ENCODE measurements around the gene SLC4A5. TPM values are rescaled to one million over a fixed set of nuclear protein-coding genes. Genes with fewer than 3 reads are reported as not detected.

SLC4A5 gene
- total and polyA plus RNA-seq, 4 donors = 0.85 to 9.6 (median 3.9) TPM

DNA sequence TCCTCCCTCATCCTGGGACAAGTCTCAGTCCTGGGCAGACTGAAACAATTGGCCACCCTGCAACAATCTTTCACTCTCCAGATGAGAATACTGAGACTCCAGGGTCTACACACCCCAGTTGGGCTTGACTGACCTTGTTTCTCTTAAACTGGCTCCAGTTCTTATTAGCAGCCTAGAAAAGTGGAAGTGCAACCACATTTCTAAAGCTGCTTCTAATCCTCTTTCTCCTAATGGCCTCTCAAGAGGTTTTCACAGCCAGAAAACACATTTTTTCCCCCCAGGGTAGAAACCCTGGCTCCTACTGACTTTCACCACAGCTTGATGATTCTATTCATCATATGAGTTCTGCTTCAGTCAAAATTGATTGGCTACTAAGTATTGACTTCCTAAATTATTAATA, 45.8 kb downstream of the SLC4A5 start:
- no peaks in the 10 kb centered on the region for H3K36me3 ChIP-seq (ENCODE audit: control insufficient read depth in 4 of 4, insufficient read depth in 4 of 4, low read length in 4 of 4)
- TF ChIP-seq, protein P1, sequence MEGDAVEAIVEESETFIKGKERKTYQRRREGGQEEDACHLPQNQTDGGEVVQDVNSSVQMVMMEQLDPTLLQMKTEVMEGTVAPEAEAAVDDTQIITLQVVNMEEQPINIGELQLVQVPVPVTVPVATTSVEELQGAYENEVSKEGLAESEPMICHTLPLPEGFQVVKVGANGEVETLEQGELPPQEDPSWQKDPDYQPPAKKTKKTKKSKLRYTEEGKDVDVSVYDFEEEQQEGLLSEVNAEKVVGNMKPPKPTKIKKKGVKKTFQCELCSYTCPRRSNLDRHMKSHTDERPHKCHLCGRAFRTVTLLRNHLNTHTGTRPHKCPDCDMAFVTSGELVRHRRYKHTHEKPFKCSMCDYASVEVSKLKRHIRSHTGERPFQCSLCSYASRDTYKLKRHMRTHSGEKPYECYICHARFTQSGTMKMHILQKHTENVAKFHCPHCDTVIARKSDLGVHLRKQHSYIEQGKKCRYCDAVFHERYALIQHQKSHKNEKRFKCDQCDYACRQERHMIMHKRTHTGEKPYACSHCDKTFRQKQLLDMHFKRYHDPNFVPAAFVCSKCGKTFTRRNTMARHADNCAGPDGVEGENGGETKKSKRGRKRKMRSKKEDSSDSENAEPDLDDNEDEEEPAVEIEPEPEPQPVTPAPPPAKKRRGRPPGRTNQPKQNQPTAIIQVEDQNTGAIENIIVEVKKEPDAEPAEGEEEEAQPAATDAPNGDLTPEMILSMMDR (IDR thresholded peaks at IDR 0.05; ENCODE audit: control extremely low read depth, extremely low read depth) = no peak
- H3K27ac ChIP-seq (ENCODE audit: low read depth in 1 of 2, low read length in 1 of 2) = no peak overlapping the region

DNA sequence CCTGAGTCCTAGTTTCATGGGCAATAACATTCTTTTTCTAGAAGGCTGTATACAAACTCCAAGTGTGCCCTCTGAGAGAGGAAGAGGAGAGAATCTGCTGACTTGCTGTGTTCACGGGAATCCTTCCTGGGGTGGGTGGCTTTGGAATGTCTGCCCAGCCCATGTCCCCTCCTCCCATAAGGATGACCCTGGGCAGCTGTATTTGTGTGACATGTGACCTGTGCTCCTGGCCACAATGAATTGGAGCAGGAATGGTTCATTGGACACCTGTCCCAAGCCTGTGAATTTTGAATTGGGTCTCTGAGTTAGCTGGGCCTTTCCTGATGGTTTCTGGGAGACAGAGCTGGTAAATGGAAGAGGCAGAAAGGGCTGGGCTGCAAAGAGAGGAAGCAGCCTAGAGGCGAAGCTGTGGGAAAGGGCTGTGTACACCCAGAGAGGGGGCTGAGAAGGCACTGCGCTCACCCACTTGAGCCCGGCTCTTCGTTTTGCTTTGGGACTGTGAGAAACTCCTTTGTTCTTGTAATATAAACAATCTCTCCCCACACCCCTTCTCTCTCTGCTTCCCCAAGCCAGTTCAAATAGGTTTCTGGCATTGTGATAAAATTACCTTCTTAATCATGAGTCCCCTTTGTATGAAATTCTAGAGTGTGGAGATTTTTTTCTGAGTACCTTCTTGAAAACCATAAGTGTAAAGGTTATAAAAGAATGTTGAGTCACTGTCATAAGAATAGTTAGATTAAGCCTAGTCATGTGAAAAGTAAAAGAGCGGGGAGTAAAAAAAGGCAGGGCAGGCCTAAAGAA, 49.8 kb downstream of the SLC4A5 start:
- Histone ChIP-seq H3K9me3 (ENCODE audit: control insufficient read depth in 4 of 4, insufficient read depth in 3 of 4, low read length in 3 of 4) (no peaks in the 10 kb centered on the region), H3K27ac (ENCODE audit: low read depth in 1 of 2, low read length in 1 of 2) (peak overlapping the region in 1 of 2 donors; percentile 48), H3K9ac (ENCODE audit: insufficient read depth in 1 of 2, low read length in 2 of 2) (no peak overlapping the region), H3K4me3 (no peak overlapping the region), H3K4me1 (ENCODE audit: control insufficient read depth in 5 of 5, insufficient read depth in 5 of 5, low read length in 5 of 5) (peaks cover 0 to 29% (median 7%) of the 10 kb centered on the region in 5 donors), H3K36me3 (ENCODE audit: control insufficient read depth in 4 of 4, insufficient read depth in 4 of 4, low read length in 4 of 4) (no peaks in the 10 kb centered on the region), H3K27me3 (ENCODE audit: control insufficient read depth in 3 of 3, insufficient read depth in 3 of 3, low read length in 2 of 3) (no peaks in the 10 kb centered on the region)
- ATAC-seq (ENCODE audit: insufficient read depth, low FRiP score) (peak; percentile 12), DNase-seq (peak; percentile 51 to 70 (median 53))
- TF ChIP-seq, protein P1 (IDR thresholded peaks at IDR 0.05; ENCODE audit: control extremely low read depth, extremely low read depth) = no peak
- 58 to 85% methylated on average over 6 of the region's 6 CpGs for WGBS, 2 donors

More for the DNA sequence above, 45.8 kb downstream of the SLC4A5 start:
- no peak overlapping the region for H3K4me3 ChIP-seq
- no peak overlapping the region for H3K9ac ChIP-seq (ENCODE audit: insufficient read depth in 1 of 2, low read length in 2 of 2)
- DNase-seq (peak in 1 of 3 donors; percentile 16), ATAC-seq (ENCODE audit: insufficient read depth, low FRiP score) (no peak)
- H3K9me3 ChIP-seq (ENCODE audit: control insufficient read depth in 4 of 4, insufficient read depth in 3 of 4, low read length in 3 of 4) = no peaks in the 10 kb centered on the region
- peaks cover 0 to 13% (median 0%) of the 10 kb centered on the region in 5 donors for H3K4me1 ChIP-seq (ENCODE audit: control insufficient read depth in 5 of 5, insufficient read depth in 5 of 5, low read length in 5 of 5)
- H3K27me3 ChIP-seq (ENCODE audit: control insufficient read depth in 3 of 3, insufficient read depth in 3 of 3, low read length in 2 of 3) = no peaks in the 10 kb centered on the region

GRCh38 chr2:74292751-74293150, 50.5 kb downstream of the SLC4A5 start:
- WGBS, 2 donors = 72 to 83% methylated on average over 6 of the region's 6 CpGs
- Histone ChIP-seq H3K9ac (ENCODE audit: insufficient read depth in 1 of 2, low read length in 2 of 2) (no peak overlapping the region), H3K27me3 (ENCODE audit: control insufficient read depth in 3 of 3, insufficient read depth in 3 of 3, low read length in 2 of 3) (no peaks in the 10 kb centered on the region), H3K27ac (ENCODE audit: low read depth in 1 of 2, low read length in 1 of 2) (no peak overlapping the region), H3K36me3 (ENCODE audit: control insufficient read depth in 4 of 4, insufficient read depth in 4 of 4, low read length in 4 of 4) (no peaks in the 10 kb centered on the region), H3K4me3 (no peak overlapping the region), H3K4me1 (ENCODE audit: control insufficient read depth in 5 of 5, insufficient read depth in 5 of 5, low read length in 5 of 5) (peaks cover 0 to 28% (median 7%) of the 10 kb centered on the region in 5 donors), H3K9me3 (ENCODE audit: control insufficient read depth in 4 of 4, insufficient read depth in 3 of 4, low read length in 3 of 4) (no peaks in the 10 kb centered on the region)
- DNase-seq (peak in 1 of 3 donors; percentile 17), ATAC-seq (ENCODE audit: insufficient read depth, low FRiP score) (no peak)
- TF ChIP-seq, protein P1 (IDR thresholded peaks at IDR 0.05; ENCODE audit: control extremely low read depth, extremely low read depth) = no peak

Measured in lung (tissue), 12 donors.